Trophoblast cell (in vitro differentiated cells and primary cell): Measurements from ENCODE around the gene CXorf58.
"Not testable (repeated sequence)": the region's sequence is repeated elsewhere in the genome, so short reads cannot be mapped to it uniquely, and the experiment has no call there.

ENCODE experiments used
- DNase-seq, 2 donors: peaks; one replicate each; pipeline ENCODE4 v3.0.0-alpha.2; 2016
- H2AFZ ChIP-seq: 2 replicates; pipeline ENCODE4 v1.6.1; 2013; ENCODE audit warnings: low read length, moderate library complexity, mild to moderate bottlenecking; ENCODE audit not compliant: insufficient read depth, poor library complexity
- H2AK5ac ChIP-seq: 2 replicates; pipeline ENCODE4 v1.6.1; 2013; ENCODE audit warnings: mild to moderate bottlenecking, low read length
- H2BK120ac ChIP-seq: 2 replicates; pipeline ENCODE4 v1.6.1; 2013; ENCODE audit warnings: low read length, mild to moderate bottlenecking, moderate library complexity; ENCODE audit not compliant: insufficient read depth, poor library complexity
- H2BK12ac ChIP-seq: 2 replicates; pipeline ENCODE4 v1.6.1; 2013; ENCODE audit warnings: mild to moderate bottlenecking, low read length, moderate library complexity
- H2BK5ac ChIP-seq: 2 replicates; pipeline ENCODE4 v1.6.1; 2013; ENCODE audit warnings: low read length, low read depth, moderate library complexity, mild to moderate bottlenecking; ENCODE audit not compliant: poor library complexity
- H3K14ac ChIP-seq: 2 replicates; pipeline ENCODE4 v1.6.1; 2013; ENCODE audit warnings: mild to moderate bottlenecking, low read length
- H3K18ac ChIP-seq: 2 replicates; pipeline ENCODE4 v1.6.1; 2013; ENCODE audit warnings: mild to moderate bottlenecking, low read length
- H3K23ac ChIP-seq: 2 replicates; pipeline ENCODE4 v1.6.1; 2013; ENCODE audit warnings: low read length
- H3K27ac ChIP-seq: 2 replicates; pipeline ENCODE4 v1.5.1; 2013; ENCODE audit warnings: low read depth, mild to moderate bottlenecking, inconsistent platforms, low read length, moderate library complexity
- H3K27me3 ChIP-seq: 2 replicates; pipeline ENCODE4 v1.6.1; 2013; ENCODE audit warnings: inconsistent platforms, mild to moderate bottlenecking, low read length, moderate library complexity; ENCODE audit not compliant: insufficient read depth
- H3K36me3 ChIP-seq, 2 experiments: 1 replicate in 1 of 2; 2 replicates in 1 of 2; pipeline ENCODE4 v1.6.1; 2013; ENCODE audit warnings: low read length in 2 of 2, mild to moderate bottlenecking in 2 of 2, moderate library complexity in 1 of 2; ENCODE audit not compliant: insufficient read depth in 2 of 2, control insufficient read depth in 1 of 2
- H3K4ac ChIP-seq: 2 replicates; pipeline ENCODE4 v1.6.1; 2013; ENCODE audit warnings: low read depth, mild to moderate bottlenecking, low read length, moderate library complexity
- H3K4me1 ChIP-seq, 2 experiments: 1 replicate in 1 of 2; 2 replicates in 1 of 2; pipeline ENCODE4 v1.6.1; 2013; ENCODE audit warnings: low read length in 2 of 2, mild to moderate bottlenecking in 2 of 2, moderate library complexity in 1 of 2; ENCODE audit not compliant: insufficient read depth in 2 of 2, control insufficient read depth in 1 of 2
- H3K4me2 ChIP-seq: 2 replicates; pipeline ENCODE4 v1.6.1; 2013; ENCODE audit warnings: inconsistent platforms, mild to moderate bottlenecking, low read length, moderate library complexity
- H3K4me3 ChIP-seq: 2 replicates; pipeline ENCODE4 v1.5.1; 2013; ENCODE audit warnings: mild to moderate bottlenecking, low read depth, low read length, inconsistent platforms
- H3K79me1 ChIP-seq: one replicate; pipeline ENCODE4 v1.6.1; 2013; ENCODE audit warnings: low read length
- H3K79me2 ChIP-seq: 2 replicates; pipeline ENCODE4 v1.6.1; 2013; ENCODE audit warnings: low read length, mild to moderate bottlenecking; ENCODE audit not compliant: control insufficient read depth, insufficient read depth, poor library complexity
- H3K9ac ChIP-seq: 2 replicates; pipeline ENCODE4 v1.6.1; 2013; ENCODE audit warnings: mild to moderate bottlenecking, low read length
- H3K9me3 ChIP-seq: 2 replicates; pipeline ENCODE4 v1.6.1; 2013; ENCODE audit warnings: low read depth, mild to moderate bottlenecking, control low read depth, inconsistent platforms, low read length; ENCODE audit not compliant: insufficient read depth
- H4K12ac ChIP-seq: 2 replicates; pipeline ENCODE4 v1.6.1; 2013; ENCODE audit warnings: low read depth, mild to moderate bottlenecking, low read length, moderate library complexity
- H4K8ac ChIP-seq: 2 replicates; pipeline ENCODE4 v1.6.1; 2013; ENCODE audit warnings: low read depth, mild to moderate bottlenecking, low read length, moderate library complexity
- H4K91ac ChIP-seq: one replicate; pipeline ENCODE4 v1.6.1; 2013; ENCODE audit warnings: low read depth, mild to moderate bottlenecking, low read length, moderate library complexity
- WGBS: extraction: QIAGEN DNeasy Blood & Tissue Kit; methylation state at CpG from one replicate; pipeline ENCODE4 v1.1.7; 2013; ENCODE audit warnings: missing lambda C conversion rate; ENCODE audit not compliant: insufficient read length, insufficient coverage; ENCODE audit errors: extremely low coverage; 5-methylcytosine and 5-hydroxymethylcytosine counted together

The CXorf58 gene

DNA sequence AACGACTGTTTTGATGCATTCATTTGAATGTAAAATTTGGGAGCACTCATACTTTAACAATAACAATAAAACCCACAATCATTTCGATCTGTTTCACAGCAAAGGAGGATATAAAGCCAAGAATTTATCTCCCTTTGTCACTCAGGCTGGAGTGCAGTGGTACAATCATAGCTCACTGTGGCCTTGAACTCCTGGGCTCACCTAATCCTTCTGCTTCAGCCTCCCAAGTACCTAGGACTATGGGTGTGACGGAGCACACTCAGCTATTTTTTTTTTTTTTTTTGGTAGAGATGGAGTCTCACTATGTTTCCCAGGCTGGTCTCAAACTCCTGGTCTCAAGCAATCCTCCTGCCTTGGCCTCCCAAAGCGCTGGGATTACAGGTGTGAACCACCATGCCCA lies 11.3 kb upstream of the CXorf58 start:
- H3K9me3 ChIP-seq, H3K4me2 ChIP-seq, H2AK5ac ChIP-seq, H3K27ac ChIP-seq, H3K36me3 ChIP-seq, H2BK12ac ChIP-seq, H3K4me1 ChIP-seq, H2BK120ac ChIP-seq, H3K18ac ChIP-seq, H3K4ac ChIP-seq, H2BK5ac ChIP-seq, H3K27me3 ChIP-seq, H3K23ac ChIP-seq, H3K79me1 ChIP-seq, DNase-seq, H4K8ac ChIP-seq, H4K12ac ChIP-seq, H3K4me3 ChIP-seq, H3K79me2 ChIP-seq, H3K9ac ChIP-seq, H4K91ac ChIP-seq, H2AFZ ChIP-seq, H3K14ac ChIP-seq: not testable (repeated sequence)
- no CpG with 5 or more reads among the region's 4 CpGs for WGBS

DNA sequence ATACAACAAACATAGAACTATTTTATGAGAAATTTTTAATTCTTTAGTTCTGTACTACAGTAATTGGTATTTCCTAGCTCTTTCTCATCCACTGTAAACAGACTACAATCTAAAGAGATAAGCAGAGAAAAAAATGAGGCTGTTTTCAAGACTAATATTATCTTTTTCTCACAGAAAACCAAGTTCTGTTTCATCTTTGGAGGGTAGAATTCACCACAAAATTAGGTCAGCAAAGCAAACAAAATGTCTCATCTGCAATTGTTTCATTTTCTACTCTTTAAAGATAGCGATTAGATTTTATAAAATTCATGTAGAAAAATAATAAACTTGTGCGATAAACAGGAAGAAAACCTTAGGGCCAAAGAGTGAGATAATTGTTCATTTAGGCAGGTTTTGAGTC lies 10.8 kb upstream of the CXorf58 start:
- Histone ChIP-seq H3K18ac (no peak overlapping the region), H2BK120ac (no peak overlapping the region), H3K27me3 (no peaks in the 10 kb centered on the region), H3K4me3 (no peak overlapping the region), H3K36me3 (no peaks in the 10 kb centered on the region), H3K4me1 (peaks cover 0 to 3% of the 10 kb centered on the region in 2 experiments), H3K14ac (no peak overlapping the region), H3K23ac (no peak overlapping the region), H2AK5ac (no peak overlapping the region), H3K4me2 (no peak overlapping the region), H2AFZ (no peak overlapping the region), H3K4ac (no peak overlapping the region), H4K8ac (no peak overlapping the region), H2BK12ac (no peak overlapping the region), H2BK5ac (no peak overlapping the region), H3K27ac (no peak overlapping the region), H4K91ac (no peak overlapping the region), H3K79me1 (no peaks in the 10 kb centered on the region), H4K12ac (no peak overlapping the region), H3K9me3 (no peaks in the 10 kb centered on the region), H3K9ac (no peak overlapping the region), H3K79me2 (no peaks in the 10 kb centered on the region)
- WGBS, result no CpG with 5 or more reads among the region's 2 CpGs
- no peak for DNase-seq

DNA sequence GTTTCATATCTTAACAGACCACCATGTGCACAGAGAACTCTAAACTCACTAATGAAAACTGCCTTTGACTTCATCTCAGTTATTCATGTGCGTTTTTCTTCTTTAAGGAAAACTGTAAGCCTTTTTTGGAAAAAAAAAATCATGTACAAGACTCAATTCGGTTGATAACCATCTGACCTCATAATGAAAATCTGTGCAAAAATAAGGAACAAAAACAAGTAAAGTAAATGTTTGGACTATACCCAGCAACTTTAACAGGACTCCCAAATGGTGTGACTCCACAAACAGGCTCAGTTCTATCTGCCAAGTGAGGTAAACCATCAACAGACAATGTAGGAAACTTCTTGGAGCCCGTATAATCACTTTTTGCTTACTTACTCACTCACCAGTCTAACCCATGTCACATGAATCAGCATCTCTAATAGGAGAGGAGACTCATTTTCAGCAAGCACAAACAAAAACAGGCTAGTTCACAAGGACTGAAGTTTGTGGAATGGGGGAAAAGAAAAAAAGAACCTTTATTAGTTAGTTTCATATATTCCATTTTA lies 9.3 kb upstream of the CXorf58 start:
- DNase-seq, result peak in 1 of 2 donors; percentile 56
- no peak overlapping the region for H2AK5ac ChIP-seq
- H3K79me1 ChIP-seq, result no peaks in the 10 kb centered on the region
- H2AFZ ChIP-seq, result no peak overlapping the region
- no peak overlapping the region for H2BK5ac ChIP-seq
- H4K8ac ChIP-seq, result peak overlapping the region; percentile 10
- H3K9ac ChIP-seq, result no peak overlapping the region
- H3K23ac ChIP-seq, result no peak overlapping the region
- no peaks in the 10 kb centered on the region for H3K79me2 ChIP-seq
- no peak overlapping the region for H4K12ac ChIP-seq
- no peak overlapping the region for H4K91ac ChIP-seq
- H3K4me1 ChIP-seq, result peaks cover 0 to 3% of the 10 kb centered on the region in 2 experiments
- no peak overlapping the region for H3K4ac ChIP-seq
- no peaks in the 10 kb centered on the region for H3K9me3 ChIP-seq
- H3K27me3 ChIP-seq, result no peaks in the 10 kb centered on the region
- no peak overlapping the region for H2BK12ac ChIP-seq
- no peak overlapping the region for H3K27ac ChIP-seq
- WGBS, result no CpG with 5 or more reads among the region's 3 CpGs
- no peak overlapping the region for H3K14ac ChIP-seq
- no peak overlapping the region for H3K4me2 ChIP-seq
- no peak overlapping the region for H2BK120ac ChIP-seq
- H3K36me3 ChIP-seq, result no peaks in the 10 kb centered on the region
- H3K18ac ChIP-seq, result no peak overlapping the region
- no peak overlapping the region for H3K4me3 ChIP-seq

- H3K23ac ChIP-seq, result no peak overlapping the region
- peak; percentile 65 to 69 for DNase-seq
- H4K12ac ChIP-seq, result no peak overlapping the region
- H2BK12ac ChIP-seq, result no peak overlapping the region
- no peak overlapping the region for H4K91ac ChIP-seq
- H3K4ac ChIP-seq, result no peak overlapping the region
- H3K4me1 ChIP-seq, result peaks cover 0 to 3% of the 10 kb centered on the region in 2 experiments
- no peak overlapping the region for H2BK120ac ChIP-seq
- H3K79me2 ChIP-seq, result no peaks in the 10 kb centered on the region
- H2AFZ ChIP-seq, result no peak overlapping the region
- no peak overlapping the region for H3K4me3 ChIP-seq
- no peak overlapping the region for H3K27ac ChIP-seq
- H3K18ac ChIP-seq, result no peak overlapping the region
- no CpG with 5 or more reads among the region's 12 CpGs for WGBS
- H3K79me1 ChIP-seq, result no peaks in the 10 kb centered on the region
- H3K4me2 ChIP-seq, result no peak overlapping the region
- H2BK5ac ChIP-seq, result no peak overlapping the region
- H3K36me3 ChIP-seq, result no peaks in the 10 kb centered on the region
- no peaks in the 10 kb centered on the region for H3K27me3 ChIP-seq
- no peaks in the 10 kb centered on the region for H3K9me3 ChIP-seq
- H2AK5ac ChIP-seq, result no peak overlapping the region
- no peak overlapping the region for H4K8ac ChIP-seq
- H3K14ac ChIP-seq, result no peak overlapping the region
- no peak overlapping the region for H3K9ac ChIP-seq
Measured at GRCh38 chrX:23900220-23900797, 7.5 kb upstream of the CXorf58 start.
